Measurements from ENCODE around the gene ACTL9. TPM values are rescaled to one million over a fixed set of nuclear protein-coding genes. Genes with fewer than 3 reads are reported as not detected.

ACTL9 gene
- polyA plus RNA-seq, 2 of the 4 experiments (the other 2 are of a cell fraction): not detected

DNA sequence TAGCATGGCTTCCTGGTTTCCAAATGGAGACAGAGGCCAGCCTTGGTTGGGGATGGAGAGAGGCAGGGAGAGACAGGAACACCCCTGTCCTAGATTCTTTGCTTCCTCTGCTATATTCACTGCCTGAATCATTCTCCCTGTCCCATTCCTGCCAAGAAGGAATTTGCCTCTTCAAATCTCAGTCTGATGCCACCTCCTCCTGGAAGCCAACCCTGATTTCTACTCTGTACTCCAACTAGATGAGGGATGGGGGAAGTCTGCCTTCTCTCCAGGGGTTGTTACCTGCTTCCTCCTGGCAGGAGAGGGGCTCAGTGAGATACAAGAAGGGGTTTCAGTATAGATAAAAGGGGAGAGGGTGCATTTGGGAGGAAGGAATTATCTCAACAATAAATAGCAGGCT, 1.3 kb upstream of the ACTL9 start:
- POLR2A ChIA-PET: no interaction called here
- DNase-seq (ENCODE audit: low read depth in 1 of 2, low spot score in 1 of 2) (no peak), ATAC-seq (no peak), FAIRE-seq (no peak)
- H3K4me2 ChIP-seq: no peak overlapping the region
- no peaks in the 10 kb centered on the region for H3K4me1 ChIP-seq
- H3K4me3 ChIP-seq: no peak overlapping the region
- TF ChIP-seq ZNF302 (CRISPR knock-in tag; IDR thresholded peaks at IDR 0.05) (no peak), ZFP36 (IDR thresholded peaks at IDR 0.05; ENCODE audit: borderline replicate concordance, partially characterized antibody) (peak; percentile 78)
- no peaks in the 10 kb centered on the region for H3K9me3 ChIP-seq
- CTCF ChIA-PET: interaction anchor here (1.1 kb wide), 1 partner anchor 119 kb away, joined by 3 read pairs; no protein-coding TSS in a partner anchor
- no peak overlapping the region for H3K27ac ChIP-seq

DNA sequence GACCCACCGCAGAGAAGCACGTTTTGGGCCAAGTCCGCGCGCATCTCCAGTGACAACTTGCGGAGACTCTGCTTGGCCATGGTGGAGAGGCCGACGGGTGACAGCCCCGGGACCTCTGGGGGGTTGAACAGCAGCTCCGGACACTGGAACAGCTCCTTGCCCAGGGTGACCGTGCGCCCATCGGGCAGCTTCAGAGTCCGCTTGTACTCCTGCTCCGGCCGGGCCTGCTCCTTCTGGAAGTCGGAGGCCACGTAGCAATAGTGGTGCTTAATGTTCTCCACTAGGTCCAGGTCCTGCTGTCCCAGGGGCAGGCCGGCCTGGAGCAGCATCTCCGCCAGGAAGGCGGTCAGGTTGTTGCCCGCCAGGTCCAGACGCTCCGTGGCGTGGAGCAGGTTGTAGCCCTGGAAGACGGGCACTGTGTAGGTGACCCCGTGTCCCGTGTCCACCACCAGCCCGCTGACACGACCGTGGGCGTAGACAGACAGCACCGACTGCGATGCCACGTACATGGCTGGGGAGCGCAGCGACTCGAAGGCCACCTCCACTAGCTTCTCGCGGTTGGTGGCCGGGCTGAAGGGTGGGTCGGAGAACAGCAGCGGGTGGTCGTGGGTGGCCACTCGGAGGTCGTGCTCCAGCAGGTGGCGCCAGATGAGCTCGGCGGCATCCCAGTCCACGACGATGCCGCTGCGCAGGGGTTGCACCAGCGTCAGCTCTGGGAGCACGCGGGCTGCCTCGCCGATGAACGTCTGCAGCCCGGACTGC, 743 bp downstream of the ACTL9 start:
- 0 out of 5 replicates have a peak, but pooled peaks of 1 of the 2 experiments have one; percentile 16 for TF ChIP-seq RAD21 (conservative IDR thresholded peaks at IDR 0.05 in 1 of 2, IDR thresholded peaks at IDR 0.05 in 1 of 2)
- TF ChIP-seq POLR2A (IDR thresholded peaks at IDR 0.05; ENCODE audit: low read length): no peak
- no peak for TF ChIP-seq TP53 (CRISPR knock-in tag; IDR thresholded peaks at IDR 0.05)
- TF ChIP-seq, protein P1, sequence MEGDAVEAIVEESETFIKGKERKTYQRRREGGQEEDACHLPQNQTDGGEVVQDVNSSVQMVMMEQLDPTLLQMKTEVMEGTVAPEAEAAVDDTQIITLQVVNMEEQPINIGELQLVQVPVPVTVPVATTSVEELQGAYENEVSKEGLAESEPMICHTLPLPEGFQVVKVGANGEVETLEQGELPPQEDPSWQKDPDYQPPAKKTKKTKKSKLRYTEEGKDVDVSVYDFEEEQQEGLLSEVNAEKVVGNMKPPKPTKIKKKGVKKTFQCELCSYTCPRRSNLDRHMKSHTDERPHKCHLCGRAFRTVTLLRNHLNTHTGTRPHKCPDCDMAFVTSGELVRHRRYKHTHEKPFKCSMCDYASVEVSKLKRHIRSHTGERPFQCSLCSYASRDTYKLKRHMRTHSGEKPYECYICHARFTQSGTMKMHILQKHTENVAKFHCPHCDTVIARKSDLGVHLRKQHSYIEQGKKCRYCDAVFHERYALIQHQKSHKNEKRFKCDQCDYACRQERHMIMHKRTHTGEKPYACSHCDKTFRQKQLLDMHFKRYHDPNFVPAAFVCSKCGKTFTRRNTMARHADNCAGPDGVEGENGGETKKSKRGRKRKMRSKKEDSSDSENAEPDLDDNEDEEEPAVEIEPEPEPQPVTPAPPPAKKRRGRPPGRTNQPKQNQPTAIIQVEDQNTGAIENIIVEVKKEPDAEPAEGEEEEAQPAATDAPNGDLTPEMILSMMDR (IDR thresholded peaks at IDR 0.05): 0 out of 3 replicates have a peak, but pooled peaks have one; percentile 12
- TF ChIP-seq, protein P2, sequence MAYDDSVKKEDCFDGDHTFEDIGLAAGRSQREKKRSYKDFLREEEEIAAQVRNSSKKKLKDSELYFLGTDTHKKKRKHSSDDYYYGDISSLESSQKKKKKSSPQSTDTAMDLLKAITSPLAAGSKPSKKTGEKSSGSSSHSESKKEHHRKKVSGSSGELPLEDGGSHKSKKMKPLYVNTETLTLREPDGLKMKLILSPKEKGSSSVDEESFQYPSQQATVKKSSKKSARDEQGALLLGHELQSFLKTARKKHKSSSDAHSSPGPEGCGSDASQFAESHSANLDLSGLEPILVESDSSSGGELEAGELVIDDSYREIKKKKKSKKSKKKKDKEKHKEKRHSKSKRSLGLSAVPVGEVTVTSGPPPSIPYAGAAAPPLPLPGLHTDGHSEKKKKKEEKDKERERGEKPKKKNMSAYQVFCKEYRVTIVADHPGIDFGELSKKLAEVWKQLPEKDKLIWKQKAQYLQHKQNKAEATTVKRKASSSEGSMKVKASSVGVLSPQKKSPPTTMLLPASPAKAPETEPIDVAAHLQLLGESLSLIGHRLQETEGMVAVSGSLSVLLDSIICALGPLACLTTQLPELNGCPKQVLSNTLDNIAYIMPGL (CRISPR knock-in tag; IDR thresholded peaks at IDR 0.05; ENCODE audit: borderline replicate concordance): no peak
- TF ChIP-seq FOSB (CRISPR knock-in tag; IDR thresholded peaks at IDR 0.05): no peak
- ChIA-PET CTCF (interaction anchor here (0.6 kb wide), 1 partner anchor 435 kb away, joined by 4 read pairs; no protein-coding TSS in a partner anchor), POLR2A (no interaction called here)
- Histone ChIP-seq H3K4me3 (no peak overlapping the region), H3K4me1 (0 out of 3 replicates have a peak, but pooled peaks cover 2% of the 10 kb centered on the region), H3K4me2 (no peak overlapping the region), H3K9me3 (no peaks in the 10 kb centered on the region), H3K27ac (no peak overlapping the region)
- no peak for FAIRE-seq
- WGBS (ENCODE audit: missing lambda C conversion rate): 72% methylated on average over 34 of the region's 60 CpGs
- no peak for DNase-seq (ENCODE audit: low read depth in 1 of 2, low spot score in 1 of 2)
- no peak for ATAC-seq

DNA sequence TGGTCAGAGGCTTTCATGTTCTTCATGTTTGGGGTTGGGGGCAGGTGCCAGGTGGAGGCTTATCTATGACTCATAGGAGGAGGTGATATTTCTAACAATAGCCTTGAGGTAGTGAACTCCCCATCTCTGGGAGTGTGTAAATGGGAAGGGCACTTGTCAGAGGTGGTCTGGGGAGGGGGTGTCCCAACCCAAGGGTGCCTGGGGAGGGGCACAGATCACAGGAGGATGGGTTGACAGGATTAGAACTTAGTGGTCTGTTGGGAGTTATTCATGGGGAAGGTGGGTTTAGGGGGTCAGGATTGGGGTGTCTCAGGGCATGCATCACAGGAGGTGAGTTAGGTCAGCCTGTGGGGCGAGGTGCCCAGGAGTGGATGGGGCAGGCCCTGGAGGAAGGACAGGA, 1.6 kb downstream of the ACTL9 start:
- DNase-seq (ENCODE audit: low read depth in 1 of 2, low spot score in 1 of 2) (no peak), FAIRE-seq (no peak), ATAC-seq (no peak)
- 9% methylated on average over 1 of the region's 1 CpG for WGBS (ENCODE audit: missing lambda C conversion rate)
- TF ChIP-seq CBX8 (IDR thresholded peaks at IDR 0.05) (no peak), RNF2 (IDR thresholded peaks at IDR 0.05; ENCODE audit: borderline replicate concordance, low read depth) (no peak), SMC3 (IDR thresholded peaks at IDR 0.05) (no peak), TP53 (CRISPR knock-in tag; IDR thresholded peaks at IDR 0.05) (no peak), RARB (CRISPR knock-in tag; IDR thresholded peaks at IDR 0.05) (no peak), RAD21 (conservative IDR thresholded peaks at IDR 0.05 in 1 of 2, IDR thresholded peaks at IDR 0.05 in 1 of 2) (no peak), JUNB (IDR thresholded peaks at IDR 0.05) (no peak), ESRRA (IDR thresholded peaks at IDR 0.05; ENCODE audit: borderline replicate concordance, low read length) (no peak), POLR2AphosphoS2 (conservative IDR thresholded peaks at IDR 0.05; ENCODE audit: low read length) (no peak), ZSCAN20 (CRISPR knock-in tag; IDR thresholded peaks at IDR 0.05) (no peak), ZC3H11A (IDR thresholded peaks at IDR 0.05) (no peak), BHLHE40 (IDR thresholded peaks at IDR 0.05; ENCODE audit: low read depth, low read length) (no peak), GATA3 (IDR thresholded peaks at IDR 0.05; ENCODE audit: borderline replicate concordance) (no peak), HOXB5 (CRISPR knock-in tag; IDR thresholded peaks at IDR 0.05) (no peak), SREBF2 (IDR thresholded peaks at IDR 0.05) (no peak), CHD4 (IDR thresholded peaks at IDR 0.05; ENCODE audit: borderline replicate concordance) (no peak), KDM5A (IDR thresholded peaks at IDR 0.05) (no peak)
- TF ChIP-seq, protein P3, sequence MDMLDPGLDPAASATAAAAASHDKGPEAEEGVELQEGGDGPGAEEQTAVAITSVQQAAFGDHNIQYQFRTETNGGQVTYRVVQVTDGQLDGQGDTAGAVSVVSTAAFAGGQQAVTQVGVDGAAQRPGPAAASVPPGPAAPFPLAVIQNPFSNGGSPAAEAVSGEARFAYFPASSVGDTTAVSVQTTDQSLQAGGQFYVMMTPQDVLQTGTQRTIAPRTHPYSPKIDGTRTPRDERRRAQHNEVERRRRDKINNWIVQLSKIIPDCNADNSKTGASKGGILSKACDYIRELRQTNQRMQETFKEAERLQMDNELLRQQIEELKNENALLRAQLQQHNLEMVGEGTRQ (IDR thresholded peaks at IDR 0.05): no peak
- TF ChIP-seq, protein P4, sequence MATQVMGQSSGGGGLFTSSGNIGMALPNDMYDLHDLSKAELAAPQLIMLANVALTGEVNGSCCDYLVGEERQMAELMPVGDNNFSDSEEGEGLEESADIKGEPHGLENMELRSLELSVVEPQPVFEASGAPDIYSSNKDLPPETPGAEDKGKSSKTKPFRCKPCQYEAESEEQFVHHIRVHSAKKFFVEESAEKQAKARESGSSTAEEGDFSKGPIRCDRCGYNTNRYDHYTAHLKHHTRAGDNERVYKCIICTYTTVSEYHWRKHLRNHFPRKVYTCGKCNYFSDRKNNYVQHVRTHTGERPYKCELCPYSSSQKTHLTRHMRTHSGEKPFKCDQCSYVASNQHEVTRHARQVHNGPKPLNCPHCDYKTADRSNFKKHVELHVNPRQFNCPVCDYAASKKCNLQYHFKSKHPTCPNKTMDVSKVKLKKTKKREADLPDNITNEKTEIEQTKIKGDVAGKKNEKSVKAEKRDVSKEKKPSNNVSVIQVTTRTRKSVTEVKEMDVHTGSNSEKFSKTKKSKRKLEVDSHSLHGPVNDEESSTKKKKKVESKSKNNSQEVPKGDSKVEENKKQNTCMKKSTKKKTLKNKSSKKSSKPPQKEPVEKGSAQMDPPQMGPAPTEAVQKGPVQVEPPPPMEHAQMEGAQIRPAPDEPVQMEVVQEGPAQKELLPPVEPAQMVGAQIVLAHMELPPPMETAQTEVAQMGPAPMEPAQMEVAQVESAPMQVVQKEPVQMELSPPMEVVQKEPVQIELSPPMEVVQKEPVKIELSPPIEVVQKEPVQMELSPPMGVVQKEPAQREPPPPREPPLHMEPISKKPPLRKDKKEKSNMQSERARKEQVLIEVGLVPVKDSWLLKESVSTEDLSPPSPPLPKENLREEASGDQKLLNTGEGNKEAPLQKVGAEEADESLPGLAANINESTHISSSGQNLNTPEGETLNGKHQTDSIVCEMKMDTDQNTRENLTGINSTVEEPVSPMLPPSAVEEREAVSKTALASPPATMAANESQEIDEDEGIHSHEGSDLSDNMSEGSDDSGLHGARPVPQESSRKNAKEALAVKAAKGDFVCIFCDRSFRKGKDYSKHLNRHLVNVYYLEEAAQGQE (IDR thresholded peaks at IDR 0.05): no peak
- ChIA-PET POLR2A (no interaction called here), CTCF (interaction anchor here (0.6 kb wide), 1 partner anchor 436 kb away, joined by 4 read pairs; no protein-coding TSS in a partner anchor)
- Histone ChIP-seq H3K9me3 (no peaks in the 10 kb centered on the region), H3K4me1 (peaks cover 6% of the 10 kb centered on the region; the same call in 1 of the 3 replicates), H3K4me2 (no peak overlapping the region), H3K4me3 (no peak overlapping the region), H3K27ac (no peak overlapping the region)
